Measurements from ENCODE around the gene ASNSD1. TPM values are rescaled to one million over a fixed set of nuclear protein-coding genes. Genes with fewer than 3 reads are reported as not detected.
A peak's percentile ranks its signal among the peaks of the same experiment; 100 is the strongest.

The ASNSD1 gene
- total and polyA plus RNA-seq, 2 of the 13 experiments (the other 11 are each of a cell fraction or from before 2014, with no cell fraction given), result 35.1 to 96.6 TPM

GRCh38 chr2:189669913-189670312, 8.7 kb downstream of the ASNSD1 start (continued):
- no peak for TF ChIP-seq POLR2AphosphoS2 (IDR thresholded peaks at IDR 0.05; ENCODE audit: low read depth, low read length)

GRCh38 chr2:189673661-189674373, 12.6 kb downstream of the ASNSD1 start:
- peaks cover 7% of the 10 kb centered on the region; the same call in 1 of the 2 replicates for H3K9me3 ChIP-seq (ENCODE audit: low read length)
- in situ Hi-C loops (cut with HindIII; ENCODE audit: extremely low pct_ligation_motif_present, low pct_unique_long_range_greater_than_20kb), result loop anchor here (25.0 kb wide), 1 partner anchor 388 kb away; the partner anchor contains the start of gene MSTN
- no peaks in the 10 kb centered on the region; a peak in 1 of 5 replicates for H3K27me3 ChIP-seq (ENCODE audit: control insufficient read depth in 1 of 2, insufficient read depth in 2 of 2, low read length in 2 of 2)
- FAIRE-seq (no peak), ATAC-seq (peak; percentile 0; the same call in 1 of the 3 replicates), DNase-seq (ENCODE audit: low spot score) (no peak)
- peak overlapping the region; percentile 99; the same call in 1 of the 2 replicates for H3K9ac ChIP-seq (ENCODE audit: insufficient read depth, low read depth, low read length)
- ChIA-PET CTCF (ENCODE audit: low intra/inter-chr PET ratio, low total read pairs) (interaction anchor here (1.1 to 1.9 kb wide), 6 partner anchors 13 to 396 kb away, joined by 3 to 17 read pairs (median 8); partner anchors contain the start of genes ASNSD1 and OSGEPL1), POLR2A (interaction anchor here (0.9 to 4.2 kb wide), 5 partner anchors 9 to 233 kb away, joined by 3 to 25 read pairs (median 7); partner anchors contain the start of genes ASNSD1, ORMDL1, OSGEPL1 and PMS1)
- H3K79me2 ChIP-seq (ENCODE audit: insufficient read depth, low read length), result no peaks in the 10 kb centered on the region
- H3K4me3 ChIP-seq (replicated peaks in 1 of 3; ENCODE audit: insufficient read depth in 1 of 3, low read depth in 2 of 3, low read length in 3 of 3), result peak overlapping the region; percentile 38 to 93 (median 47); a peak in 5 of 6 replicates
- WGBS (ENCODE audit: low lambda C conversion rate), result 54% methylated on average over 12 of the region's 12 CpGs
- H3K27ac ChIP-seq (ENCODE audit: extremely low read length, insufficient read depth, low read length), result peak overlapping the region; percentile 90
- intact Hi-C loops (cut with micrococcal nuclease; ENCODE audit: unreplicated experiment), result loop anchor here (1.0 kb wide), 3 partner anchors 13 to 88 kb away; partner anchors contain the start of genes ASNSD1 and OSGEPL1
- H2AFZ ChIP-seq (ENCODE audit: low read length), result no peak overlapping the region
- H3K4me2 ChIP-seq (ENCODE audit: low read depth, low read length), result peak overlapping the region; percentile 94
- no TSS peak for BruUV-seq (replicated peaks)
- H4K20me1 ChIP-seq (ENCODE audit: insufficient read depth, low read length), result no peaks in the 10 kb centered on the region
- H3K4me1 ChIP-seq (ENCODE audit: insufficient read depth, low read length), result peaks cover 28% of the 10 kb centered on the region
- peaks cover 2 to 15% of the 10 kb centered on the region in 2 experiments; a peak in 4 of 5 replicates for H3K36me3 ChIP-seq (replicated peaks in 1 of 2; ENCODE audit: control insufficient read depth in 1 of 2, insufficient read depth in 2 of 2, low read length in 2 of 2)
- TF ChIP-seq HOMEZ (CRISPR knock-in tag; IDR thresholded peaks at IDR 0.05; ENCODE audit: low read depth) (no peak), REL (CRISPR knock-in tag; conservative IDR thresholded peaks at IDR 0.05) (0 out of 2 replicates have a peak, but pooled peaks have one; percentile 6), ATAD3A (CRISPR knock-in tag; IDR thresholded peaks at IDR 0.05) (no peak), CERS6 (CRISPR knock-in tag; IDR thresholded peaks at IDR 0.05) (no peak), DNMT3B (CRISPR knock-in tag; conservative IDR thresholded peaks at IDR 0.05) (no peak), HNRNPK (IDR thresholded peaks at IDR 0.05; ENCODE audit: low read depth, low read length, poor library complexity, severe bottlenecking) (no peak), MAFK (conservative IDR thresholded peaks at IDR 0.05 in 1 of 2, IDR thresholded peaks at IDR 0.05 in 1 of 2; ENCODE audit: low read length in 2 of 2) (0 out of 4 replicates have a peak, but pooled peaks of 1 of the 2 experiments have one; percentile 21), TEF (CRISPR knock-in tag; IDR thresholded peaks at IDR 0.05) (peak; percentile 60; the same call in 1 of the 2 replicates), ZNF230 (CRISPR knock-in tag; IDR thresholded peaks at IDR 0.05) (no peak), NCOA2 (CRISPR knock-in tag; IDR thresholded peaks at IDR 0.05) (no peak), HNF1B (CRISPR knock-in tag; IDR thresholded peaks at IDR 0.05) (no peak), XRCC5 (optimal IDR thresholded peaks at IDR 0.05; ENCODE audit: low read length) (no peak), FOXJ3 (CRISPR knock-in tag; IDR thresholded peaks at IDR 0.05; ENCODE audit: borderline replicate concordance) (no peak), TFDP1 (CRISPR knock-in tag; IDR thresholded peaks at IDR 0.05; ENCODE audit: borderline replicate concordance) (no peak)

Measured in HepG2 (cell line).